Stimulated activated CD8-positive, alpha-beta memory T cell treated with anti-CD3 and anti-CD28 coated beads, Interleukin-4, amount 100 ng/mL, for 24 hours (primary cell): Measurements from ENCODE around the gene POU3F3.

ENCODE experiments used
- DNase-seq: peaks from one replicate; pipeline ENCODE4 v3.0.0-alpha.2; 2020; ENCODE audit warnings: low read depth

The POU3F3 gene

GRCh38 chr2:104853534-104854497 lies at the start of gene POU3F3:
POU3F3 (plus strand) TSS chr2:104854115; CDS start chr2:104855511, 1,396 bp downstream.
- DNase-seq: peak; percentile 38

- DNase-seq: no peak
These were observed 49.6 kb upstream of the POU3F3 start for GRCh38 chr2:104804148-104804890.

DNA sequence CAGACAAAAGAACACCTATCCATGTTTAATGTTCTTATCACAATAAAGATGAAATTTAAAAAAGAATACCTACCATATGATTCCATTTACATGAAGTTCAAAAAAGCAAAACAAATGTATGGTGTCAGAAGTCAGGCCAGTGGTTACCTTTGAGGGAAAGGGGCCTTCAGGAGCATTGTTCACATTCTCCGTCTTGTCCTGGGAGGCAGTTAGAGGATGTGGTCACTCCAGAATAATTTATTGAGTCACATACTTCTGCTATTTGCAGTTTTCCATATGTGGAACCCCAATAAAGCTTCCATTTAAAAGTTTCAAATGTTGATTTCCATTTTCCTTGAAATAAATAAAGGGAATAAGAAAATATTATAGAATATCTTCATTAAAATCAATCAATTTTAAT lies 41.6 kb upstream of the POU3F3 start:
- no peak for DNase-seq

GRCh38 chr2:104816143-104816542 lies 37.8 kb upstream of the POU3F3 start:
- no peak for DNase-seq

GRCh38 chr2:104818264-104818663 lies 35.7 kb upstream of the POU3F3 start:
- DNase-seq: no peak

- DNase-seq: no peak
These were observed 33.8 kb upstream of the POU3F3 start for GRCh38 chr2:104820126-104820525.

DNA sequence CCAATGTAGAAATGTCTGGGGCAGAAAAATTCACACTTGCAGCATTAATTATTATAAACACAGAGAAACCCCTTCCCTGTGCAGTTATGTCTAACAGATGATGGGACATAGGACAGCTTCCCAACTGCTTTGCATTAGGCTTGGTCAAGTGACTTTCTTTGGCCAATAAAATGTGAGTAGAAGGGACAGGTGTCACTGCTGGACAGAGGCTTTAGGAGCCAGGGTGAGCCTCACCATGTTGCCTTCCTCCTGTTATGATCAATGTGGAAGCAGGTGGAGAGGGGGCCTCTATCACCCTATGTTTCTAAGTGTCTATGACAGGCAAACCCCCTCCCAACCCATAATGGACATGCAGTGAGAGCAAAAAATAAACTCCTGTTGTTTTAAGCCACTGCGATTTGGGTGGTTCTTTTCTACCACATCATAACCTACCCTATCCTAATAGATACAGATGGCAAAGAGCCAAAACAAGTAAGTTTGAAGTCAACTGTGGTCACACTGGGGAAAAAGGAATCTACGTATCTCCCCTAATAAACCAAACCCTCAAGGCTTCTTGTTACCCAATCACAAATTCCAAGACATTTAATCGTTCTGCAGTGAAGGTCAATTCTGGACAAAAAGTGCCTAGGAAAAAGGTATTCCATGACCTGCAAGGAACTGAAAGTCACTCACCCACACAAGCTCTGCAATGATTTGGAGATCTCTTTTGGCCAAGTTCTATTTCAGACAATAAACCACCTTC lies 28.6 kb upstream of the POU3F3 start:
- no peak for DNase-seq

- no peak for DNase-seq
These were observed 27.9 kb upstream of the POU3F3 start for GRCh38 chr2:104826016-104826415.

DNA sequence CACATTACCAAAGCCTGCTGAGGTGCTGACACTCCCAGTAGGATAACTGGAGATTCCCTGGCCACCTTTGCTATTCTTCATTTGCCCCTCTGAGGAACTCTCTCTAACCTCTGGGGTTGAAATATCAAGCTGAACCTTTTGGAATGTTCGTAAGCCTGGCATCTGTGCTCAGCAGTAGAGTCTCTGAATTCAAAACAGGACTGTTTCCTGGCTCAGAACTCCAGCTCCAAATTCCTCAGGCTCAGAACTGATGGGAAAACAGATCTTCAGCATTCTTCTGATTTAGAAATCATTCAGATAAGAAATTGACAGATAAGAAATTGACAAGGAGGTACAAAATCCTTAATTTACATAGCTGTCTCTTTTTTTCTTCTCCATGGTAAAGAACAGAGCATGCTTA lies 22.2 kb upstream of the POU3F3 start:
- no peak for DNase-seq

GRCh38 chr2:104834431-104835153 lies 19.3 kb upstream of the POU3F3 start:
- no peak for DNase-seq

GRCh38 chr2:104836265-104836664 lies 17.6 kb upstream of the POU3F3 start:
- no peak for DNase-seq

DNA sequence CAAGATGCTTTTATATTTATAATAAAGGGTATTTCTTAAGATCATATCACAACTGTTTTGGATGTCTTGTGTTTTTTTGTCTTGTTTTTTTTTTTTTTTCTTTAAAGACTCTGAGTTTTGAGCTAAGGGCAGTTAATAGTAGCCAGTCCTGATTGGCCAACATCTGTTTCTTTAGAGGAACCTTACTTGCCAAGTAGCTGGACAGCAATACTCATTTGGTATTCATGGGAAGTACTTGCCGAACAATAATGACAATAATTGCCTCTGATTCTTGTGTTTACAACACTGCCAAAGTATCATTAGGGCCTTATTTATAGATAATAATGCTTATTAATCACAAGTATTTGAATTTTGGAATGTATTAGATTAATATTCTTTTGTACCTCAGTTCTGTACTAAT lies 17.1 kb upstream of the POU3F3 start:
- DNase-seq: no peak

DNA sequence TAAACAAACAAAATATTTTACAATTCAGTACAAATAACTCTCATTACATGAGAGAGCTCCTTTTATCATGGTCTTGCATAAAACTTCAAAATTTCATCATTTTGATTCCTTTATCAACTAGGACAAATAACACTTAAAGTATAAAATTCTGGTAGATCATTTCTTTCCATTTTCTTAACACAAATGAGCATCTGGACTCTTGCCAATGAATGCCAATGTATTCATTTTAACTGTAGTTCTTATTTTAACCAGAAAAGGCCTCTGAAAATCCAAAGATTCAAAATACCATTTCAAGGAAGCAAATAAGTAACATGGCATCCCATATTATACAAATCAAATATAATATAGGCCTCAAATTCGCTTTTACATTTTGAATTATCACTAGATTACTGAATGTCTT lies 13.8 kb upstream of the POU3F3 start:
- DNase-seq: no peak

- no peak for DNase-seq
These were observed 12.9 kb upstream of the POU3F3 start for GRCh38 chr2:104840893-104841585.

- no peak for DNase-seq
These were observed 12.2 kb upstream of the POU3F3 start for GRCh38 chr2:104841744-104842143.

GRCh38 chr2:104844807-104845551 lies 8.9 kb upstream of the POU3F3 start:
- DNase-seq: no peak

- no peak for DNase-seq
These were observed 8.4 kb upstream of the POU3F3 start for GRCh38 chr2:104845552-104845931.

DNA sequence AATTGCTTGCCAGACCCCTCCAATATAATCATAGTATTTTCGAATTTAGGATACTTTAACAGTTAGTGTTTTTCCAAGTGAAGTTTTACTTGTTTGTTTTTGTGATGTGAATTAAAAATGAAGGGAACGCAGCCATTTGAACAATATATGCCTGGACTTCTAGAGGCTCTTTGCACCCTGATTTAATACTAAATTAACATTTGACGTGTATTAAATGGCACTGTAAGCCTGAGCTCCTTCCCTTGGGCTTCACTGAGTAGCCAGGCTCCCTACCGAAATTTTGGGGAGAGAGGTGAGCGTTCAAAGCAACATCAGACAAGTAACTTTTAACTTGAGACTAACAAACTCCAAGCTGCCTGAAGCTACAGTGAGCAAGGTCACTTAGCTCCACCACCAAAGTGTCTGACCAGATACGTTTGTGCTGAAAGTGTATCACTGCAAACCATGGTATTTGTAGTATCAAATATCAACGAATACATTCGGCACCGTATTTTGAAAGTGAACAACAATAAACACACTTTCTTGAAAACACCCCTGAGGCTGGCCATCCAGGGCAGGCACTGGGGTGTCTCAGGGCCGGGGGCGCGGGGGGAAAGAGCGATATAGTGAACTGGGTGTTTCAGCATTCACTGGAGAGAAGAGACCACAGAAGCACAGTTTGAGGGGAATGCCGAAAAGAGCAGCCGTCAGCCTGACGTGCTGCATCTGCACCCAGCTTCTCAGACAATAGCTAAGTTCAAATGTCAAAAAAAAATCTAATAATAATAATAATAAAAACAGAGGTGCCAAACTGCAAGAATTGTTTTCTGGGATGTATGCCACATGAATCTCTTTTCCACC lies 7.7 kb upstream of the POU3F3 start:
- DNase-seq: no peak

- no peak for DNase-seq
These were observed 6.9 kb upstream of the POU3F3 start for GRCh38 chr2:104846786-104847585.
